H9 (cell line): ENCODE measurements around the gene JUNB. TPM values are rescaled to one million over a fixed set of nuclear protein-coding genes. Genes with fewer than 3 reads are reported as not detected.

Experiments
- DNase-seq: peaks from one replicate; pipeline ENCODE4 v3.0.0-alpha.2; 2017
- H2AFZ ChIP-seq: one replicate; pipeline ENCODE4 v1.6.1; 2013; ENCODE audit warnings: mild to moderate bottlenecking, low read length, control low read depth, moderate library complexity
- H2AK5ac ChIP-seq: 2 replicates; pipeline ENCODE4 v1.6.1; 2013; ENCODE audit warnings: low read length, control low read depth, mixed read lengths; ENCODE audit not compliant: insufficient read length
- H2BK120ac ChIP-seq: one replicate; pipeline ENCODE4 v1.6.1; 2013; ENCODE audit warnings: low read depth, mild to moderate bottlenecking, low read length, control low read depth, inconsistent platforms; ENCODE audit not compliant: poor library complexity, severe bottlenecking
- H2BK12ac ChIP-seq: 2 replicates; pipeline ENCODE4 v1.6.1; 2013; ENCODE audit warnings: low read length, control low read depth, mixed read lengths, low read depth; ENCODE audit not compliant: insufficient read length
- H2BK15ac ChIP-seq: 2 replicates; pipeline ENCODE4 v1.6.1; 2013; ENCODE audit warnings: low read depth, low read length, control low read depth
- H2BK20ac ChIP-seq: one replicate; pipeline ENCODE4 v1.6.1; 2013; ENCODE audit warnings: low read depth, mild to moderate bottlenecking, low read length, control low read depth, inconsistent platforms; ENCODE audit not compliant: poor library complexity, severe bottlenecking
- H2BK5ac ChIP-seq: 2 replicates; pipeline ENCODE4 v1.6.1; 2013; ENCODE audit warnings: low read length, control low read depth, mixed read lengths; ENCODE audit not compliant: insufficient read length
- H3K14ac ChIP-seq: 2 replicates; pipeline ENCODE4 v1.6.1; 2013; ENCODE audit warnings: low read length, control low read depth; ENCODE audit not compliant: insufficient read depth
- H3K18ac ChIP-seq: 2 replicates; pipeline ENCODE4 v1.6.1; 2013; ENCODE audit warnings: low read depth, mild to moderate bottlenecking, mixed read lengths, low read length, control low read depth; ENCODE audit not compliant: insufficient read length
- H3K23ac ChIP-seq: 2 replicates; pipeline ENCODE4 v1.6.1; 2013; ENCODE audit warnings: low read length, control low read depth, mixed read lengths, low read depth; ENCODE audit not compliant: insufficient read length
- H3K23me2 ChIP-seq: 2 replicates; pipeline ENCODE4 v1.6.1; 2013; ENCODE audit warnings: low read depth, mild to moderate bottlenecking, mixed read lengths, low read length, control low read depth; ENCODE audit not compliant: insufficient read length, poor library complexity, severe bottlenecking
- H3K27ac ChIP-seq: 2 replicates; pipeline ENCODE4 v1.5.1; 2013; ENCODE audit warnings: low read length, control low read depth, mixed read lengths, low read depth; ENCODE audit not compliant: insufficient read length
- H3K27me3 ChIP-seq: 2 replicates; pipeline ENCODE4 v1.6.1; 2013; ENCODE audit warnings: low read length, control low read depth, inconsistent platforms; ENCODE audit not compliant: insufficient read depth
- H3K4ac ChIP-seq: 2 replicates; pipeline ENCODE4 v1.6.1; 2013; ENCODE audit warnings: low read depth, mild to moderate bottlenecking, control low read depth, inconsistent platforms, low read length, moderate library complexity
- H3K4me1 ChIP-seq: 2 replicates; pipeline ENCODE4 v1.6.1; 2013; ENCODE audit warnings: low read length, control low read depth, inconsistent platforms; ENCODE audit not compliant: insufficient read depth
- H3K4me2 ChIP-seq: 2 replicates; pipeline ENCODE4 v1.6.1; 2013; ENCODE audit warnings: low read length, control low read depth, mixed read lengths; ENCODE audit not compliant: insufficient read length, insufficient read depth
- H3K56ac ChIP-seq: 2 replicates; pipeline ENCODE4 v1.6.1; 2013; ENCODE audit warnings: low read depth, mild to moderate bottlenecking, mixed read lengths, low read length, control low read depth; ENCODE audit not compliant: insufficient read length
- H3K79me1 ChIP-seq: 2 replicates; pipeline ENCODE4 v1.6.1; 2013; ENCODE audit warnings: low read depth, mild to moderate bottlenecking, moderate library complexity, low read length, control low read depth, inconsistent platforms; ENCODE audit not compliant: insufficient read depth, poor library complexity, severe bottlenecking
- H3K79me2 ChIP-seq: 2 replicates; pipeline ENCODE4 v1.6.1; 2013; ENCODE audit warnings: low read length, control low read depth, inconsistent platforms; ENCODE audit not compliant: insufficient read depth
- H3K9ac ChIP-seq: 2 replicates; pipeline ENCODE4 v1.6.1; 2013; ENCODE audit warnings: low read length, control low read depth, mixed read lengths; ENCODE audit not compliant: insufficient read length; ENCODE audit errors: extremely low read depth
- H3K9me3 ChIP-seq: one replicate; pipeline ENCODE4 v1.6.1; 2013; ENCODE audit warnings: low read depth, low read length, inconsistent platforms; ENCODE audit not compliant: control insufficient read depth
- H3T11ph ChIP-seq: one replicate; pipeline ENCODE4 v1.6.1; 2013; ENCODE audit warnings: mild to moderate bottlenecking, low read length, control low read depth, inconsistent platforms
- H4K20me1 ChIP-seq: one replicate; pipeline ENCODE4 v1.6.1; 2013; ENCODE audit not compliant: control insufficient read depth, insufficient read length, insufficient read depth
- H4K5ac ChIP-seq: 2 replicates; pipeline ENCODE4 v1.6.1; 2013; ENCODE audit warnings: low read depth, mild to moderate bottlenecking, mixed read lengths, low read length, control low read depth; ENCODE audit not compliant: insufficient read length
- H4K8ac ChIP-seq: replicated peaks from 2 replicates; pipeline ENCODE4 v1.6.1; 2013; ENCODE audit warnings: low read length, control low read depth, mixed read lengths, low read depth; ENCODE audit not compliant: insufficient read length
- H4K91ac ChIP-seq: 2 replicates; pipeline ENCODE4 v1.6.1; 2013; ENCODE audit warnings: low read depth, mild to moderate bottlenecking, moderate library complexity, mixed read lengths, low read length, control low read depth; ENCODE audit not compliant: insufficient read length
- H3K27ac Mint-ChIP-seq, 3 experiments: 2 replicates in 2 of 3; 3 replicates in 1 of 3; pipeline ENCODE4 v1.8.0; 2020 to 2021; ENCODE audit warnings: mixed read lengths in 3 of 3, mild to moderate bottlenecking in 1 of 3, moderate library complexity in 1 of 3
- H3K27me3 Mint-ChIP-seq: 2 replicates; pipeline ENCODE4 v1.8.0; 2021; ENCODE audit warnings: low read depth, mild to moderate bottlenecking, moderate library complexity, mixed read lengths
- H3K36me3 Mint-ChIP-seq, 3 experiments: 2 replicates in 2 of 3; 3 replicates in 1 of 3; pipeline ENCODE4 v1.8.0; 2020 to 2021; ENCODE audit warnings: low read depth in 3 of 3, mixed read lengths in 3 of 3; ENCODE audit not compliant: insufficient read depth in 1 of 3
- H3K4me1 Mint-ChIP-seq, 2 experiments: 2 replicates each; pipeline ENCODE4 v1.8.0; 2020; ENCODE audit warnings: mixed read lengths in 2 of 2
- H3K4me3 Mint-ChIP-seq, 2 experiments: 2 replicates in 1 of 2; 3 replicates in 1 of 2; pipeline ENCODE4 v1.8.0; 2020 to 2021; ENCODE audit warnings: mild to moderate bottlenecking in 2 of 2, mixed read lengths in 2 of 2, moderate library complexity in 1 of 2
- H3K9me3 Mint-ChIP-seq, 2 experiments: 2 replicates in 1 of 2; 3 replicates in 1 of 2; pipeline ENCODE4 v1.8.0; 2020; ENCODE audit warnings: mild to moderate bottlenecking in 2 of 2, mixed read lengths in 2 of 2, moderate library complexity in 1 of 2
- CTCF ChIP-seq: fragments of 200-600 bp; sonication (generic); conservative IDR thresholded peaks from 3 replicates; pipeline ENCODE4 v1.8.0; 2021; ENCODE audit warnings: antibody characterized with exemption, mild to moderate bottlenecking
- WGBS: extraction: QIAGEN DNeasy Blood & Tissue Kit; methylation state at CpG from one replicate; pipeline ENCODE4 v1.1.7; 2013; ENCODE audit warnings: missing lambda C conversion rate, low lambda C conversion rate, mixed read lengths; ENCODE audit not compliant: insufficient read length; ENCODE audit errors: extremely low coverage; 5-methylcytosine and 5-hydroxymethylcytosine counted together
- total RNA-seq: library from RNA; stranded (reverse); gene quantifications from 2 replicates; pipeline ENCODE4 v1.2.1, GENCODE V29; 2021

Gene JUNB
- total RNA-seq, 1 experiment from 2014 or later: 15.9 TPM

GRCh38 chr19:12836529-12836863 is 45.2 kb downstream of the JUNB start:
- Mint-ChIP-seq H3K27ac (peak overlapping the region in 1 of 3 experiments; percentile 94; a peak in 2 of 7 replicates), H3K27me3 (peaks cover 33% of the 10 kb centered on the region), H3K4me1 (peaks cover 42 to 44% of the 10 kb centered on the region in 2 experiments), H3K4me3 (peak overlapping the region; percentile 68 to 90), H3K36me3 (no peaks in the 10 kb centered on the region; a peak in 1 of 7 replicates), H3K9me3 (no peaks in the 10 kb centered on the region; a peak in 1 of 5 replicates)
- H3K18ac ChIP-seq: no peak overlapping the region
- H2BK5ac ChIP-seq: no peak overlapping the region
- no peak overlapping the region for H3K14ac ChIP-seq
- no peak overlapping the region for H4K5ac ChIP-seq
- no CpG with 5 or more reads among the region's 6 CpGs for WGBS
- H3K79me2 ChIP-seq: no peaks in the 10 kb centered on the region
- H3K27ac ChIP-seq: no peak overlapping the region
- no peak overlapping the region for H2BK12ac ChIP-seq
- no peaks in the 10 kb centered on the region for H3K9me3 ChIP-seq
- H3K4me2 ChIP-seq: peak overlapping the region; percentile 76
- H4K8ac ChIP-seq: no peak overlapping the region
- H2BK120ac ChIP-seq: no peak overlapping the region
- no peak for TF ChIP-seq CTCF
- H3K27me3 ChIP-seq: peaks cover 3% of the 10 kb centered on the region; the same call in 1 of the 2 replicates
- H3K9ac ChIP-seq: no peak overlapping the region
- H2BK15ac ChIP-seq: no peak overlapping the region
- no peak overlapping the region for H3T11ph ChIP-seq
- no peak overlapping the region for H2AFZ ChIP-seq
- H3K56ac ChIP-seq: no peak overlapping the region
- no peaks in the 10 kb centered on the region for H4K20me1 ChIP-seq
- H2BK20ac ChIP-seq: no peak overlapping the region
- H3K23ac ChIP-seq: no peak overlapping the region
- no peaks in the 10 kb centered on the region for H3K79me1 ChIP-seq
- no peak overlapping the region for H2AK5ac ChIP-seq
- no peak overlapping the region for H4K91ac ChIP-seq
- no peak for DNase-seq
- H3K4me1 ChIP-seq: peaks cover 2% of the 10 kb centered on the region; the same call in 1 of the 2 replicates
- peaks cover 10% of the 10 kb centered on the region for H3K23me2 ChIP-seq
- H3K4ac ChIP-seq: no peak overlapping the region
